ENCODE measurements around the gene VGLL4. TPM values are rescaled to one million over a fixed set of nuclear protein-coding genes. Genes with fewer than 3 reads are reported as not detected.

The VGLL4 gene
- total RNA-seq, 2 experiments from 2014 or later, result 36.1 to 74.5 TPM

DNA sequence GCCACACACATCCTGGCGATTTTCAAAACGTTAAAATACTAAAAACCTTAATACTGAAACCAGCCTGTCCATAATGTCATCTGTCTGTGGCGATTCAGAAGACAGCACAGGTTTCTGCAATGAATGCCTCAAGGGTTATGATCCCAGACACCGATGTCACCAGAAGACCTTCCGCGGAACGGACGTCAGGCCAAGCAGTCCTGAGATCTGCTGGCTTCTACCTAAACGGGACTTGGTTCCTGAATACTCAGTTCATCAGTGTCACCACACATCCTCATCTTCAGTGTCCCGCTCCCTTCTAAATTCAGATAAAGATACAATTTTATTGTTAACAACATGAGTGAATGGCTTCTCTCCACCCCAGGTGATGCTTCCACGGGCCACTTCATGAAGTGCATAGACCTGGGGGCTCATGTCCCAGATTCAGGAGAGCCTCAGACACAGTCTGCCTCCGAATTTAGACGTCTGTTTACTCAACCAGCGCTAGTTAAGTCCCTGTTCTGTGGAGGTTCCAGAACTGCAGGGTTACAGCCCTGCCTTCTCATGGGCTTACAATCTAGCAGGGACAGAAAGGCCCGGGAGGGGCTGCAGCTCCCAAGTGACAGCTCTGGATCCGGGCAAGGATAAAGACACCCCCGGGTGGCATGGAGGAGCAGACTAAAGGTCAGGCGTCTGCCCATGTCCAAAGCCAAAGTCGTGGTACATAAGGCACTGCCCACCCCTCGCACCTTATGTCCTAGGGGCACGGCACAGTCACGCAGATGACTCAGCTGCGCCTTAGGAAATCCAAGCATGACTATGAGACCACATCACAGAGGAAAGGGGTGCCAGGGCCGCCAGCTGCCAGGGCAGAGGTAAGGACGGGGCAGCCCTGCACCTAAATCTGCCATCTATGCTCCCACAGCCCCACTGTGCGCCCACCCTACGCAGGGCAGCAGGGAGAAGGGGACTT, 75.9 kb downstream of the VGLL4 start:
- peaks cover 21% of the 10 kb centered on the region; the same call in 1 of the 2 replicates for H3K36me3 ChIP-seq (ENCODE audit: insufficient read depth, low read length)
- intact Hi-C loops (cut with micrococcal nuclease; ENCODE audit: unreplicated experiment), result no loop called here
- H3K9me2 ChIP-seq (ENCODE audit: insufficient read depth, low read length), result no peaks in the 10 kb centered on the region
- CTCF ChIA-PET (ENCODE audit: unreplicated experiment), result no interaction called here
- POLR2A ChIA-PET, result no interaction called here
- BruUV-seq (replicated peaks), result no TSS peak
- no peak for TF ChIP-seq EZH2phosphoT487 (IDR thresholded peaks at IDR 0.05; ENCODE audit: borderline replicate concordance, low read depth, low read length)
- TF ChIP-seq, protein P1, sequence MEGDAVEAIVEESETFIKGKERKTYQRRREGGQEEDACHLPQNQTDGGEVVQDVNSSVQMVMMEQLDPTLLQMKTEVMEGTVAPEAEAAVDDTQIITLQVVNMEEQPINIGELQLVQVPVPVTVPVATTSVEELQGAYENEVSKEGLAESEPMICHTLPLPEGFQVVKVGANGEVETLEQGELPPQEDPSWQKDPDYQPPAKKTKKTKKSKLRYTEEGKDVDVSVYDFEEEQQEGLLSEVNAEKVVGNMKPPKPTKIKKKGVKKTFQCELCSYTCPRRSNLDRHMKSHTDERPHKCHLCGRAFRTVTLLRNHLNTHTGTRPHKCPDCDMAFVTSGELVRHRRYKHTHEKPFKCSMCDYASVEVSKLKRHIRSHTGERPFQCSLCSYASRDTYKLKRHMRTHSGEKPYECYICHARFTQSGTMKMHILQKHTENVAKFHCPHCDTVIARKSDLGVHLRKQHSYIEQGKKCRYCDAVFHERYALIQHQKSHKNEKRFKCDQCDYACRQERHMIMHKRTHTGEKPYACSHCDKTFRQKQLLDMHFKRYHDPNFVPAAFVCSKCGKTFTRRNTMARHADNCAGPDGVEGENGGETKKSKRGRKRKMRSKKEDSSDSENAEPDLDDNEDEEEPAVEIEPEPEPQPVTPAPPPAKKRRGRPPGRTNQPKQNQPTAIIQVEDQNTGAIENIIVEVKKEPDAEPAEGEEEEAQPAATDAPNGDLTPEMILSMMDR (conservative IDR thresholded peaks at IDR 0.05; ENCODE audit: low read length), result no peak
- no peaks in the 10 kb centered on the region for H3K79me2 ChIP-seq (ENCODE audit: insufficient read depth, low read depth, low read length)
- no peak overlapping the region for H3K27ac ChIP-seq (ENCODE audit: low read depth, low read length, poor library complexity, severe bottlenecking)
- peaks cover 6% of the 10 kb centered on the region; the same call in 1 of the 2 replicates for H4K20me1 ChIP-seq (ENCODE audit: insufficient read depth, low read length)
- H3K4me2 ChIP-seq (ENCODE audit: low read length), result no peak overlapping the region
- no peaks in the 10 kb centered on the region for H3K9me3 ChIP-seq (ENCODE audit: low read length)
- H2AFZ ChIP-seq (ENCODE audit: low read length), result no peak overlapping the region
- no peaks in the 10 kb centered on the region for H3K4me1 ChIP-seq (ENCODE audit: insufficient read depth, low read length, poor library complexity, severe bottlenecking)
- DNase-seq (ENCODE audit: low spot score), result no peak
- no peak overlapping the region for H3K4me3 ChIP-seq (ENCODE audit: low read depth, low read length, poor library complexity, severe bottlenecking)

DNA sequence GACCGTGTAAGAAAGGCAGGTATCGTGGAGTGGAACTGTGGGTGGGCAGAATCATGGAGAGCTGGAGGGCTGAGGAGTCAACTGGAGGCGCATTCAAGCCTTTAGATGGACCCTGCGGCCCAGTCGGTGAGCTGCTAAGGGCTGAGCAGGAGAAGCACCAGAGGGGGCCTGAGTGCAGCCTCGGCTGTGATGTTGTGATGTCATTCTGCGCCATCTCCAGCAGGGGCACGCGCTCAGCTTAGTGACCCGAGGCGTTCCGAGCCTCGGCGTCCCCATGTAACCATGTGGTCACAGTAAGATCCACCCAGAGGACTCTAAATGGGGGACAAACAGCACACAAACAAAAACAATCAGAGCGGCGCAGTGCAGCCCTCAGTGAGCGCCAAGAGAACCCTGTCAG, 76.8 kb downstream of the VGLL4 start:
- no peaks in the 10 kb centered on the region for H3K4me1 ChIP-seq (ENCODE audit: insufficient read depth, low read length, poor library complexity, severe bottlenecking)
- ChIA-PET CTCF (ENCODE audit: unreplicated experiment) (no interaction called here), POLR2A (no interaction called here)
- no peak overlapping the region for H3K4me3 ChIP-seq (ENCODE audit: low read depth, low read length, poor library complexity, severe bottlenecking)
- no peak for DNase-seq (ENCODE audit: low spot score)
- TF ChIP-seq EZH2phosphoT487 (IDR thresholded peaks at IDR 0.05; ENCODE audit: borderline replicate concordance, low read depth, low read length), result no peak
- TF ChIP-seq, protein P1 (conservative IDR thresholded peaks at IDR 0.05; ENCODE audit: low read length), result no peak
- peaks cover 6% of the 10 kb centered on the region; the same call in 1 of the 2 replicates for H4K20me1 ChIP-seq (ENCODE audit: insufficient read depth, low read length)
- no TSS peak for BruUV-seq (replicated peaks)
- intact Hi-C loops (cut with micrococcal nuclease; ENCODE audit: unreplicated experiment), result no loop called here
- no peak overlapping the region for H3K27ac ChIP-seq (ENCODE audit: low read depth, low read length, poor library complexity, severe bottlenecking)
- no peaks in the 10 kb centered on the region for H3K9me3 ChIP-seq (ENCODE audit: low read length)
- H2AFZ ChIP-seq (ENCODE audit: low read length), result no peak overlapping the region
- H3K79me2 ChIP-seq (ENCODE audit: insufficient read depth, low read depth, low read length), result no peaks in the 10 kb centered on the region
- H3K4me2 ChIP-seq (ENCODE audit: low read length), result no peak overlapping the region
- peaks cover 25% of the 10 kb centered on the region; the same call in 1 of the 2 replicates for H3K36me3 ChIP-seq (ENCODE audit: insufficient read depth, low read length)
- H3K9me2 ChIP-seq (ENCODE audit: insufficient read depth, low read length), result no peaks in the 10 kb centered on the region

DNA sequence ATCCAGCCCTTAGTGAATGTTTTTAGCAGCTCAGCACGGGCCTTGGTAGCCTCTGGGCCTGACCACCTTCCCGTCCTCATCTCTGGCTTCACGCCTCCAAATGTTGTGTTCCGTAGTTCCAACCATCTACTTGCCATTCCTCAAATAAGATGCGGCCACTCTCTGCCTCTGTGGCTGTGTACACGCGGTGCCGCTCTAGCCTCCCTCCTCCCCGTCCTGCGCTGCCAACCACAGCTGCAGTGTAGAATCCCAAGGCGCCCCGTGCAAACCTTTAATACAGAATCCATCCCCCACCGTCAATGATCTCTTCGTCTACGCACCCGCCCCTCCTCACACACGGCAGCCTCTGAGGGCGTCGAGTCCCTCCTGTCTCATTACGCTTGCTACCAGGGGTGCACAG, 77.2 kb downstream of the VGLL4 start:
- no TSS peak for BruUV-seq (replicated peaks)
- DNase-seq (ENCODE audit: low spot score), result no peak
- intact Hi-C loops (cut with micrococcal nuclease; ENCODE audit: unreplicated experiment), result no loop called here
- H3K4me3 ChIP-seq (ENCODE audit: low read depth, low read length, poor library complexity, severe bottlenecking), result no peak overlapping the region
- H4K20me1 ChIP-seq (ENCODE audit: insufficient read depth, low read length), result peaks cover 6% of the 10 kb centered on the region; the same call in 1 of the 2 replicates
- H3K4me2 ChIP-seq (ENCODE audit: low read length), result no peak overlapping the region
- TF ChIP-seq, protein P1 (conservative IDR thresholded peaks at IDR 0.05; ENCODE audit: low read length), result no peak
- no peak for TF ChIP-seq EZH2phosphoT487 (IDR thresholded peaks at IDR 0.05; ENCODE audit: borderline replicate concordance, low read depth, low read length)
- no peaks in the 10 kb centered on the region for H3K9me3 ChIP-seq (ENCODE audit: low read length)
- ChIA-PET CTCF (ENCODE audit: unreplicated experiment) (no interaction called here), POLR2A (interaction anchor here (1.1 kb wide), 1 partner anchor 9 kb away, joined by 3 read pairs; no protein-coding TSS in a partner anchor)
- H3K9me2 ChIP-seq (ENCODE audit: insufficient read depth, low read length), result no peaks in the 10 kb centered on the region
- no peaks in the 10 kb centered on the region for H3K4me1 ChIP-seq (ENCODE audit: insufficient read depth, low read length, poor library complexity, severe bottlenecking)
- H2AFZ ChIP-seq (ENCODE audit: low read length), result no peak overlapping the region
- peaks cover 27% of the 10 kb centered on the region; the same call in 1 of the 2 replicates for H3K36me3 ChIP-seq (ENCODE audit: insufficient read depth, low read length)
- no peaks in the 10 kb centered on the region for H3K79me2 ChIP-seq (ENCODE audit: insufficient read depth, low read depth, low read length)
- no peak overlapping the region for H3K27ac ChIP-seq (ENCODE audit: low read depth, low read length, poor library complexity, severe bottlenecking)

Data from OCI-LY7 (cell line).